Pulmonary artery endothelial cell (primary cell): ENCODE data around the gene SPAG9. TPM values are rescaled to one million over a fixed set of nuclear protein-coding genes. Genes with fewer than 3 reads are reported as not detected.
"Not testable (repeated sequence)": the region's sequence is repeated elsewhere in the genome, so short reads cannot be mapped to it uniquely, and the experiment has no call there.

Experiments
- DNase-seq: peaks from one replicate; pipeline ENCODE4 v3.0.0-alpha.2; 2011; ENCODE audit warnings: low read depth, low spot score
- total RNA-seq: library from RNA; depleted of rRNA; stranded (reverse); fragments of >200 nt; gene quantifications from 2 replicates; pipeline ENCODE4 v1.2.3, GENCODE V29; 2014

Gene SPAG9
- total RNA-seq, 1 donor from 2014 or later: 71.9 TPM

DNA sequence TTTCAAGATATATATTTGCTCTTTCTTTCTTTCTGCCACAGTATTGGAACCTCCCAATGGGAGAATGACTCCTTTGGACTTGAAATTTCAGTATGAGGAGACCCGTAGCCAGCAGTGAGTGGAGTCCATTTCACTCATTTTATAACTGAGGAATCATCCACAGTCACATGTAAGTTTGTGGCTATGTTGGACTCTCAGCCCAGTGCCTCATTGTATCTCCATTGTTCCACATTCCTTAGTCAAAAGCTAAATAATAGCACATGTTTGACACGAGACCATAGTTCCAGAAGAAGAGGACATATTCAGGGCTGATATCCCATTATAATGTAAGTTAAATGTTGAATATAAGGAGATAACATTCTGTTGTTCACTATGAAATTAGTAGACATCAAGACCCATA is 12.7 kb upstream of the SPAG9 start:
- DNase-seq: no peak

DNA sequence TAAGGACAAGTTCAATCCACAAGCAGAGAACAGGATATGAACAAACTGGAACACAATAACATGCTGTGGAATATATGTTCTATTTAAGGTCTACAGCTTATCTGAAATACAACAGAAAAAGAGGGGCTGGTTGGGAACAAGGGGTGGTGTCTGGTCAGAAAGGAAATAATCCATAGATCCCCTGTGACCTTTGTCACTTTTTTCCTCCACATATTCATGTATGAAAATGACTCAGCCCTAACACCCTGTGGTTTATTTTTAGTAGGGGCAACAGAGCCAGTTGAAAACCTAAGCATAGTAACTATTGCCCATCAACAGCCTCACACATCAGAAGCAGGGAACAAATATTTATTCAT is 12.3 kb upstream of the SPAG9 start:
- DNase-seq: peak; percentile 75

DNA sequence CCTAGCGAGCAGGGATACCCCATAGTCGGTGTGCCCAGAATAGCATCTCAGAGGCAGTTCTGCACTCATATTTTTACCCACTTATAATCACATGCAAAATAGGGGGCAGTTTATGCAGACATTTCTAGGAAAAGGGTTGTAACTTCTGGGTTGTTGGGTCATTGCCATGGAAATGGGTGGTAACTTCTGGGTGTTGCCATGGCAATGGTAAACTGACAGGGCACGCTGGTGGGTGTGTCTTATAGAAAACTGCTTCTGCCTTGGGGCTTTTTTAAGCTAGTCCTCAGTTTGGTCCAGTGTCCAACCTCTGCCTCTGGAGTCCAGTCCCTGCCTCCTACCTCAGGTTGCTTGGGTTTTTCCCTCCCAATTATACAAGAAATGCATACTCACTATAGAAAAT is 7.4 kb upstream of the SPAG9 start:
- no peak for DNase-seq

DNA sequence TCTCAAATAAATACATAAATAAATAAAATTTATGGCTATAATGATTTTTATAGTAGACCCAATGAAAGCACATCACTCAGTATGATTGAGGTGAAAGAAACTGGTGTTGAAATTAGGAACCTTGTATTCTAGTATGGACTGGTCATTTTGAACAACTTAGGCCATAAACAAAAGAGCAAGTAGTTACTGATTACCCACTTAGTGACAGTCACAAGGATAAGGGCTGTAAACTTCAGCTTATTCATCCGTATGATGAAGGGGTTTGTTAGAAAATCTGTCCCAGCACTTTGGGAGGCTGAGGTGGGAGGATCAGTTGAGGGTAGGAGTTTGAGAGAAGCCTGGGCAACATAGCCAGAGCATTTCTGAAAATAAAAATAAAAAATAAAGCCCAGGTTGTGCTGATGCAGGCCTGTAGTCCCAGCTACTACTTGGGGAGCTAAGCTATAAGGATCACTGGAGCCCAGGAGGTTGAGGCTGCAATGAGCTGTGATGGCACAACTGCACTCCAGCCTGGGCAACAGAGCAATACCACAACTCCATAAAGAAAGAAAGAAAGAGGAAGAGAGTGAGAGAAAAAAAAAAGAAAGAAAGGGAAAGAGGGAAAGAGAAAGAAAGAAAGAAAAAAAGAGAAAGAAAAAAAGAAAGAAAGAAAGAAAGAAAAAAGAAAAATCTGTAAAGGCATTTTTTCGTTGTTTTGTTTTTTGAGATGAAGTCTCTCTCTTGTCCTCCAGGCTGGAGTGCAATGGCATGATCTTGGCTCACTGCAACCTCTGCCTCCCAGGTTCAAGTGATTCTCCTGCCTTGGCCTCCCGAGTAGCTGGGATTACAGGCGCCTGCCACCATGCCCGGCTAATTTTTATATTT is 4.2 kb upstream of the SPAG9 start:
- no peak for DNase-seq

DNA sequence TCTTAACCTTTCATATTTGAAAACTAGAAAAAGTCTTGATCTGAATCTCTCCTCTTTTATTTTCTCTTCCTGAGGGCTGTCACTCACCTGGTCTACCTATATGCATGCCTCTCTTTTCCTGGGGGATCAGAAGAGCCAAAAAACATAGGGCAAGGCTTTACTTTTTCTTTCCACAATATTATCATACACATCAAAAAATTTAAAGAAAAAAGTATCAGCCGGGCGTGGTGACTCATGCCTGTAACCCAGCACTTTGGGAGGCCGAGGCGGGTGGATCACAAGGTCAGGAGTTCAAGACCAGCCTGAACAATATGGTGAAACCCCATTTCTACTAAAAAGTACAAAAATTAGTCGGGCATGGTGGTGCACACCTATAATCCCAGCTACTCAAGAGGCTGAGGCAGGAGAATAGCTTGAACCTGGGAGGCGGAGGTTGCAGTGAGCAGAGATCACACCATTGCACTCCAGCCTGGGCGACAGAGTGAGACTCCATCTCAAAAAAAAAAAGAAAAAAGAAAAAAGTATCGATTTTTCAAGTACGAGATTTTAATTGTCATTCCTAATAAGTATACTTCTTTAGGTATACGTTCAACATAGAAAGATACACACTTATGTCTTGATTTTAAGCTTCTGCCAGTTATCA is 1.9 kb upstream of the SPAG9 start:
- not testable (repeated sequence) for DNase-seq

DNA sequence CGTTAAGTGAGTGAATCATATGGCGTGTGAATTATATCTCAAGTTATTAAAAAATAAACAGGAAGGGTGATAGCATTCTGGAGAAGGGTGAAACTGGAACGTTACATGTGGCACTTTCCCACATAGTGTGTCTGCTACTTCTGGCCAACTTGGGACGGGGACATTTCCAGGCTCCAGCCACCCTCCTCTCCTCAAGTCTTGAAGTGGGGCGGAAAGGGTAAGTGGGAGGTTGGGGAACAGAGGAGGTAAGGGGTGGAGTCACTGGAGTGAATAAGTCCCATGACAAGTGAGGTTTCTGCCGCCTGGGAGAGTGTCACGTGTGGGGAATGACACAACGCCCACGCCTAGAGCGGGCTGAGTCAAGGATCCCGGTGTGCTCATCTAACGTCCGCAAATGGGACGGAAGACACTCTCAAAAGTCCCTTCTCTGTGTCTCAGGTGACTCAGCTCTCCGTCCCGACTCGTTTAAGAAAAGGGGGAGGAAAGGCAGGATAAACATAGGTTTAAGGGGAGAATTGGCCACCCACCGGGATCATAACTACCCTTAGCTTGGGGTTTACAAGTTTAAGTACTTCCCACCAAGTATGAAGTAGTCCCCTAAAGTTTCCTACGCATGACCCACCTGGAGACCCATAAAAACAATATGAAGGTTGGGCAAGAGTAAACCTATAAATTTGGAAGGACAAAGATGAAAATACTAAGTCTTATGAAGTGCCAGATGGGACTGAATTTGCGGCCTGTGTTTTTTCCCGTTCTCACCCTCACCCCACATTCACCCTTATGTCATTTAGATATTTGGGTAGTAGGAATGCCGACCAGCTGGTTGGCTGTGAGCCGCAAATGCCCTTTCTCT is 1.2 kb upstream of the SPAG9 start:
- peak; percentile 86 for DNase-seq

GRCh38 chr17:51120357-51120738 is 320 bp downstream of the SPAG9 start:
- no peak for DNase-seq

DNA sequence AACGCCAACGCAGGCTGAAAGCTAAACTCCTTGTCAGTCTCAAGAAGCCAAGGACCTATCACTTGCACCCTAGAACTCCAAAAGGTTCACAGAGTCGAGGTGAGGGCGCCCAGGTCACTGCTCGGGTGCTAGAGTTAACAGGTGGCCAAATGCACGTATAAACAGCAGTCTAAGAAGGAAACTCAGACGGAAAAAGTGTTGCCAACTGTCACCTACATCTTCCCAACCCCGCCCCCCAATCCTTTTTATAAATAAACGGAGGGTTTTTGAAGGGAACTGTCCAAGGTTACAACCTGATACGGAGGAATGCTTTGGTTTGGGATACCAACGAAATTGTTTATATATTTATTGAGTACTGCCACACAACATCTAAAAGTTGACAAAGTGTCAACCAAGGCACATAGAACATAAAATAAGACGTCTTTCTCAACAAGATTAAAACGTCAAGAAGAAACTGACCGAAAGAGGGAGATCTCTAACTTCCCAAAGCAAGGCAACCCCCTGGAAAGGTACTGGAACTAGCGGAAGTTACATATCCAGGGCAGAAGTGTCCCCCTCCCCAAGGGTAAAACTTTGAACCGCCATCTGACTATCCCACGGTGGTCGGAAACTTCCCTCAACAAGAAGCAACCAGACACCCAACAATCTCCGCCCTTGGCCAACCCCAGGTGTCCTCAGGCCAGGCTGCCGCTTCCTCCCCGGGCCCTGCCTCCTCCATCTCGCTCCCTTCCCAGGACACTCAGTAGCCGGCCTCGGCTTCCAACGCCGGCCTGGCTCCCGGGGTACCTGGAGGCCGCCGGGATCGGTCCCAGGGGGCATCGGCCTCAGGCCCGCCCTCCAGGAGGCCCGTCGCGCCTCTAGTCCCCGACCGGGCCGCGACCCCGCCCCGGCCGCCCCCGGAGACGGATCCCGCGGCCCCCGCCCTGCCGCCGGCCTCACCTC is 982 bp downstream of the SPAG9 start:
- no peak for DNase-seq

DNA sequence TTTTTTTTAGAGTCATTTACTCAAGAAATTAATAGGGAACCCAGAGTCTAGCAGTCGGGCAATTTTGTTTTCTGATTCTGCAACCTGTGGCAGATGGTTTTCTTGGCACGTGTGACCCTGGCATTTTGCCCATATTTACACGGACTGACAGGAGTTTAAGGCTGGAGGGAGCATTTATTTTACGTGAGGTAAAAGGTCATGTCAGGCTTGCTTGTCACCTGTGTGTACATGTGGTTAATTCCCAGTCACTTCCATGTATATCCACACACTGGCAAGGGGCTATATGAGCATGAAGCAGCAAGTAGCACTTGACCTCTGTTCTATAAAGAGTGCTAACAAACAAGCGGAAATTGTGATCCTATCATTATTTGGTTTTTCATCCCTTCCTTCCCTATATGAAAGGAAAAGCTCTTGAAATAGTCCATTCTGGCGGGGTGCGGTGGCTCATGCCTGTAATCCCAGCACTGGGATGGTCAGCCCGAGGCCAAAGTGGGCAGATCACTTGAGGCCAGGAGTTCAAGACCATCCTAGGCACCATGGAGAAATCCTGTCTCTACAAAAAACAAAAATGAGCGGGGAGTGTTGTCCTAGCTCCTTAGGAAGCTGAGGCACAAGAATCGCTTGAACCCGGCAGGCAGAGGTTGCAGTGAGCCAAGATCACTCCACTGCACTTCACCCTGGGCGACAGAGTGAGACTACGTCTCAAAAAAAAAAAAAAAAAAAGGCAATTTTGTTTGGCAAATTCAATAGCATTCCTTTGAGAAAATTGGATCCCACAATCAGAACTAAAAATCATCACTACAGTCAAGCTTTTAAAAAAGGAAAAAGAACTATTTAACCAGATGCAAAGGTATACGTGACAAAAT is 2.1 kb downstream of the SPAG9 start:
- no peak for DNase-seq

GRCh38 chr17:51115179-51115578 is 5.5 kb downstream of the SPAG9 start:
- no peak for DNase-seq

GRCh38 chr17:51112303-51113222 is 8.1 kb downstream of the SPAG9 start:
- not testable (repeated sequence) for DNase-seq

DNA sequence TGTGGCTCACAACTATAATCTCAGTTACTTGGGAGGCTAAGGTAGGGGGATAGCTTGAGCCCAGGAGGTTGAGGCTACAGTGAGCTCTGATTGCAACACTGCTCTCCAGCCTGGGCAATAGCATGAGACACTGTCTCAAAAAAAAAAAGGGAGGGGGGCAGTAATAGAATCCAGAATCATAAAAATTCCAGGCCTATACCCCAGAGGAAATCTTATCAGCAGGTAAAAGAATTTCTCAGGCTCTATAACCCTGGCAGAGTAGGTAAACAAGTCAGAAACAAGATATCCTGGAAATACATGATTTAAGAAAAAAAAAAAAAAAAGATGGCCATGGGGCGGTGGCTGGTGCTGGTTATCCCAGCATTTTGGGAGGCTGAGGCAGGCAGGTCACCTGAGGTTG is 12.9 kb downstream of the SPAG9 start:
- no peak for DNase-seq

DNA sequence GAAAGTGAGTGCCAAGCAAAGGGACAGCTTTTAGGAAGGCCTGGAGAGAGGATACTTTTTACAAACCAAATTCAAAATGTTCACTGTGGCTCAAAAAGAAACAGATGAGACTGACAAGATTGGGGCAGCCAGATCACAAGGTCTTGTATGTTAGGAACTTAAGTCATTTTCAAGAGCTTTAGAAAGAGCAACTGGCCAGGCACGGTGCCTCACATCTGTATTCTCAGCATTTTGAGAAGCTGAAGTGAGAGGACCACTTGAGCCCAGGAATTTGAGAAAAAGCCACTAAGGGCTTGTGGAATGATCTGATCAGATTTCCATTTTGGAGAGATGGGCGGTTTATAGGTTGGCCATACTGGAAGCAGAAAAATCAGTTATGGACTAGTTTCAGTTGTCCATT is 17.2 kb downstream of the SPAG9 start:
- DNase-seq: no peak

- no peak for DNase-seq
These were observed 17.6 kb downstream of the SPAG9 start for GRCh38 chr17:51103050-51103449.

- no peak for DNase-seq
These were observed 22.8 kb downstream of the SPAG9 start for GRCh38 chr17:51097708-51098446.

DNA sequence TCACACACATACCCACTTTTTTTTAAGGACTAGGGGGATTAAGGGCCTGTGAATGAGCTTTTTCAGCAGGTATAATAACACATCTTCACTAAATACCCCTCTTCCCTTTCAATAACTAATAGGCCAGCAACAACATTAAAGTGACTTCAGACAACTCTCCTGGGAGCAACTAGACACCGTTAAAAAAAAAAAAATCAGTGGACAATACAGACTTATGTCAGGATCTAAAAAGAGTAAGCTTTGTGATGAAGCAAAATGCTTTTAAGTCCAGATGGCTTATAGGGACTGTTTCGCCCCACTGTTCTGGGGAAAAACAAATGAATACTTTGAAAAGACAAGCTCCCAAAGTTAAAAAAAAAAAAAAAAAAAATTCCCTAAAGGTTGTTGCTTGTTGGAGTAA is 29.0 kb downstream of the SPAG9 start:
- no peak for DNase-seq

DNA sequence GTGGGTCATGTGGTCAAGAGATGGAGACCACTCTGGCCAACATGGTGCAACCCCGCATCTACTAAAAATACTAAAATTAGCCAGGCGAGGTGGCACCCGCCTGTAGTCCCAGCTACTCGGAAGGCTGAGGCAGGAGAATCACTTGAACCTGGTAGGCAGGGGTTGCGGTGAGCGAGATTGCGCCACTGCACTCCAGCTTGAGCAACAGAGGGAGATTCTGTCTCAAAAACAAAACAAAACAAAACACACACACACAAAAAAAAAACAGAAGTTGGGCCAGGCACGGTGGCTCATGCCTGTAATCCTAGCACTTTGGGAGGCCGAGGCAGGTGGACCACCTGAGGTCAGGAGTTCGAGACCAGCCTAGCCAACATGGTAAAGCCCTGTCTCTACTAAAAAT is 31.8 kb downstream of the SPAG9 start:
- not testable (repeated sequence) for DNase-seq

DNA sequence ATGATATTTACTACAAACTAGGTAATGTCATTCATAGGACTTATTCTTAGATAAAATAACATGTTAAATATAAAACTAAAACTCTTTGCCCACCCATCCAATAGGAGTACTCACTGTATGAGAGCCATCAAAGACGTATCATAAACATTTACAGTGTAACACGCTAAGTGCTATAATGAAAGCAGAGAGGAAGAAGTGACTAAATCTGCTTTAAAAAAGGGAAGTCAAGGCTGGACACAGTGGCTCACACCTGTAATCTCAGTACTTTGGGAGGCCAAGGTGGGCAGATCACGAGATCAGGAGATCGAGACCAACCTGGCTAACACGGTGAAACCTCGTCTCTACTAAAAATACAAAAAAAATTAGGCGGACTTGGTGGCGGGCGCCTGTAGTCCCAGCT is 32.4 kb downstream of the SPAG9 start:
- DNase-seq: no peak
